Endothelial cell of umbilical vein (primary cell): Measurements from ENCODE around the gene AKAP12. TPM values are rescaled to one million over a fixed set of nuclear protein-coding genes. Genes with fewer than 3 reads are reported as not detected.

Source experiments
- BruUV-seq: library from RNA; stranded (reverse); fragments of 400-500 nt; replicated peaks from 2 replicates; lab custom pipeline; 2021; lab: Mats Ljungman, UMichigan
- CTCF ChIA-PET: fragments of 300-600, 350-600 bp; sonication (Branson Sonifier 250); formaldehyde crosslinking; loops from one replicate; lab custom pipeline; 2021; ENCODE audit warnings: antibody characterized with exemption, inconsistent platforms; lab: Charles Lee
- POLR2A ChIA-PET: fragments of 300-600, 350-600 bp; sonication (Branson Sonifier 250); formaldehyde crosslinking; loops from one replicate; lab custom pipeline; 2021; ENCODE audit warnings: antibody characterized with exemption, inconsistent platforms; lab: Charles Lee
- DNase-seq: peaks from one replicate; pipeline ENCODE4 v3.0.0-alpha.2; 2011; ENCODE audit warnings: low read depth, low spot score
- FAIRE-seq: peaks from 2 replicates; lab custom pipeline; 2011; peaks lifted over from hg19 to GRCh38; lab: Jason Lieb, UNC
- H2AFZ ChIP-seq: 2 replicates; pipeline ENCODE4 v1.6.0; 2012; ENCODE audit warnings: low read depth, low read length, control low read depth, inconsistent platforms
- H3K27ac ChIP-seq: 2 replicates; pipeline ENCODE4 v1.5.1; 2011; ENCODE audit warnings: low read depth, mild to moderate bottlenecking, control low read depth, low read length, moderate library complexity; ENCODE audit not compliant: insufficient read depth
- H3K27me3 ChIP-seq, 2 experiments: 2 replicates each; pipeline versions ENCODE4 v1.6.0 to v1.6.1; 2011; ENCODE audit warnings: low read length in 2 of 2, mixed read lengths in 1 of 2; ENCODE audit not compliant: control insufficient read depth in 2 of 2, insufficient read depth in 2 of 2
- H3K36me3 ChIP-seq, 2 experiments: 2 replicates in 1 of 2; 3 replicates in 1 of 2; pipeline ENCODE4 v1.5.1; 2011; ENCODE audit warnings: low read length in 2 of 2, mild to moderate bottlenecking in 1 of 2, moderate library complexity in 1 of 2; ENCODE audit not compliant: control insufficient read depth in 2 of 2, insufficient read depth in 2 of 2; ENCODE audit errors: extremely low read depth in 1 of 2
- H3K4me1 ChIP-seq: 3 replicates; pipeline ENCODE4 v1.5.1; 2011; ENCODE audit warnings: mild to moderate bottlenecking, low read length; ENCODE audit not compliant: control insufficient read depth, insufficient read depth; ENCODE audit errors: extremely low read depth
- H3K4me2 ChIP-seq: 2 replicates; pipeline ENCODE4 v1.6.1; 2011; ENCODE audit warnings: low read length, control low read depth, mixed read lengths; ENCODE audit not compliant: insufficient read depth
- H3K4me3 ChIP-seq, 3 experiments: fragments of 200-600 bp in 1 of 3; sonication (generic), shearing (Covaris generic) in 1 of 3; replicated peaks in 1 of 3; 2 replicates each; pipeline ENCODE4 v1.5.1; 2011 to 2016; ENCODE audit warnings: control low read depth in 3 of 3, low read length in 3 of 3, mild to moderate bottlenecking in 2 of 3, inconsistent platforms in 1 of 3, low read depth in 1 of 3, moderate library complexity in 1 of 3; ENCODE audit not compliant: insufficient read depth in 1 of 3
- H3K79me2 ChIP-seq: 2 replicates; pipeline ENCODE4 v1.6.0; 2012; ENCODE audit warnings: low read length, inconsistent platforms; ENCODE audit not compliant: control insufficient read depth, insufficient read depth
- H3K9ac ChIP-seq: replicated peaks from 2 replicates; pipeline ENCODE3; 2011; ENCODE audit warnings: low read length, control low read depth; ENCODE audit not compliant: insufficient read depth; ENCODE audit errors: extremely low read depth
- H3K9me1 ChIP-seq: replicated peaks from 3 replicates; pipeline ENCODE4 v1.6.0; 2011; ENCODE audit warnings: mild to moderate bottlenecking, low read length; ENCODE audit not compliant: control insufficient read depth, insufficient read depth; ENCODE audit errors: extremely low read depth
- H3K9me3 ChIP-seq: replicated peaks from 2 replicates; pipeline ENCODE4 v1.5.1; 2012; ENCODE audit warnings: low read length, inconsistent platforms; ENCODE audit not compliant: control insufficient read depth, insufficient read depth
- H4K20me1 ChIP-seq: replicated peaks from 2 replicates; pipeline ENCODE3; 2011; ENCODE audit warnings: mild to moderate bottlenecking, low read length; ENCODE audit not compliant: control insufficient read depth, insufficient read depth; ENCODE audit errors: extremely low read depth
- EZH2 ChIP-seq: IDR thresholded peaks from 2 replicates; pipeline ENCODE4 v1.6.1; 2012; ENCODE audit warnings: borderline replicate concordance, low read depth, mild to moderate bottlenecking, moderate library complexity, low read length, inconsistent platforms; ENCODE audit not compliant: severe bottlenecking
- FOS ChIP-seq: IDR thresholded peaks from 2 replicates; pipeline ENCODE4 v1.6.1; 2011; ENCODE audit warnings: mild to moderate bottlenecking, low read length, moderate library complexity, borderline replicate concordance; ENCODE audit not compliant: insufficient read depth
- GATA2 ChIP-seq: IDR thresholded peaks from 2 replicates; pipeline ENCODE4 v1.7.0; 2011; ENCODE audit warnings: low read depth, mild to moderate bottlenecking, moderate library complexity, mixed read lengths, low read length; ENCODE audit not compliant: insufficient read length, insufficient read depth
- JUN ChIP-seq: IDR thresholded peaks from 2 replicates; pipeline ENCODE4 v1.6.1; 2011; ENCODE audit warnings: borderline replicate concordance, low read depth; ENCODE audit not compliant: insufficient read length, insufficient read depth
- MAX ChIP-seq: IDR thresholded peaks from 2 replicates; pipeline ENCODE4 v1.6.1; 2011; ENCODE audit not compliant: insufficient read depth, insufficient read length
- MYC ChIP-seq: IDR thresholded peaks from one replicate; pipeline ENCODE4 v1.6.1; 2011; ENCODE audit warnings: mild to moderate bottlenecking, low read depth, low read length
- POLR2A ChIP-seq: IDR thresholded peaks from 2 replicates; pipeline ENCODE4 v1.6.1; 2012; ENCODE audit warnings: low read depth, mild to moderate bottlenecking, control low read depth, low read length
- POLR2AphosphoS5 ChIP-seq: IDR thresholded peaks from 2 replicates; pipeline ENCODE4 v1.6.1; 2012; ENCODE audit warnings: low read depth, mild to moderate bottlenecking, control low read depth, low read length, moderate library complexity; ENCODE audit not compliant: insufficient read depth
- dilution Hi-C: fragments of 300-500 bp; cut with MboI; formaldehyde crosslinking; loops from one replicate; pipeline ENCODE4 v1.15.0; 2019; ENCODE audit warnings: low sequenced_read_pairs; ENCODE audit not compliant: extremely low pct_ligation_motif_present
- intact Hi-C: fragments of 100-400 bp; cut with micrococcal nuclease; formaldehyde crosslinking; loops from one replicate; pipeline ENCODE4 v1.10.0; 2022
- polyA plus RNA-seq, 4 experiments: library from polyadenylated mRNA; depleted of rRNA in 3 of 4; stranded (reverse) in 3 of 4; unstranded in 1 of 4; fragments of >200 nt; gene quantifications; 2 replicates each; pipeline versions ENCODE4 v1.2.1 to v1.2.3, GENCODE V29; 2011 to 2012; ENCODE audit warnings: missing spikeins in 1 of 4
- total RNA-seq: library from RNA; stranded (reverse); gene quantifications from 2 replicates; pipeline ENCODE4 v1.2.3, GENCODE V29; 2021
- TF ChIP-seq, protein P1 (sequence below), 2 donors: IDR thresholded peaks; 1 replicate in 1 of 2; 2 replicates in 1 of 2; pipeline ENCODE4 v1.5.1; 2011; ENCODE audit warnings: low read length in 2 of 2, mild to moderate bottlenecking in 2 of 2, moderate library complexity in 2 of 2, control low read depth in 1 of 2, inconsistent platforms in 1 of 2, low read depth in 1 of 2; ENCODE audit not compliant: insufficient read depth in 1 of 2; ENCODE audit errors: extremely low read depth in 1 of 2

AKAP12 gene
- total and polyA plus RNA-seq, 2 donors (not counting 3 experiments of a cell fraction or from before 2014, with no cell fraction given), result 46.9 to 340 TPM

DNA sequence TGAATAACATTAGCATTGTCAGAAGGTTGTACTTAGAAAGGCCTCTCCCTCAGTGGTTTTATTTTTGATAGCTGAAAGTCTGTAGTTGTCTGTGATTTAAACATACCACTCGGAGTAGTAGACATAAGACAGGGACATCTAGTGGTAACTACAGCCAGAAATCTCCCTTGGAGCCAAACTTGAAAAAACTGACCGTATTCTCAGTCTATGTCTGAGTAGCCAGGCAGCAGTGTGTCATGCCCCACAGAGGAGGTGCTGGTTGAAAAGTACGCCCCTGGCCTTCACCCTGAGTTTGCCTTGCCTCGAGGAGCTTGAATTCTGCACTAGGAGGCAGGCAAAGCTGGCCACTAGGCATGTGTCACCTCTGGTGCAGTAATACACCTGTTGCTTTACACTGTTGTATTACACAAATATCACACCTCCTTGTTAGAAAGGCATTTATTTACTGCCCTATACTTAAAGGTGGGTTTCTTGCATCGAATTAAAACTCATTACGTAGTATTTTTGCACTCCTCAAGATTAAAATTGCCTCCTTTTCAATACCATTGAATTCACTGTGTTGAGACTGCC, 130.8 kb downstream of the AKAP12 start:
- FAIRE-seq, result no peak
- BruUV-seq, result no TSS peak
- dilution Hi-C loops, result no loop called here

DNA sequence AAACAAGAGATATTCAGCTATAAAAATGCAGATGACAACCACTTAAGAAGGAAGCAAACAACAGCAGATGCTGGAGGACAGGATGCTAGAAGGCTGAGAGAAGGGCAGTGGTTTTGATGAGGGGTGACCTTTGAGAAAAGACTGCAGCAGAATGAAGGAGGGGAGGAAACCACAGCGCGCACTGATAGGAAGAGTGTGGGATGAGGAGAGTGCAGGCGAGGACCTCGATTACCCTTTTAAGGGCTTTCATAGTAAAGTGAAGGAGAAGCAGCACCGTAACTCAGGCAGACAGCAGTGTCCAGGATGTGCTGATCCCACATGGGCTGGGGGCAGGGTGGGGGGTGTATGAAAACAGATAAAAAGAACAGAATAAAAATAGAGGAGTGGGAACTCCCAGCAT, 132.4 kb downstream of the AKAP12 start:
- no TSS peak for BruUV-seq
- H3K27ac ChIP-seq, result no peak overlapping the region
- H3K36me3 ChIP-seq, result peaks cover 3 to 5% of the 10 kb centered on the region in 2 experiments
- H3K9ac ChIP-seq, result no peak overlapping the region
- DNase-seq (no peak), FAIRE-seq (no peak)
- dilution Hi-C loops, result no loop called here
- no peak for TF ChIP-seq MYC
- no peak for TF ChIP-seq POLR2AphosphoS5
- TF ChIP-seq FOS, result no peak
- no peak for TF ChIP-seq MAX
- no peak for TF ChIP-seq JUN
- TF ChIP-seq, protein P1, sequence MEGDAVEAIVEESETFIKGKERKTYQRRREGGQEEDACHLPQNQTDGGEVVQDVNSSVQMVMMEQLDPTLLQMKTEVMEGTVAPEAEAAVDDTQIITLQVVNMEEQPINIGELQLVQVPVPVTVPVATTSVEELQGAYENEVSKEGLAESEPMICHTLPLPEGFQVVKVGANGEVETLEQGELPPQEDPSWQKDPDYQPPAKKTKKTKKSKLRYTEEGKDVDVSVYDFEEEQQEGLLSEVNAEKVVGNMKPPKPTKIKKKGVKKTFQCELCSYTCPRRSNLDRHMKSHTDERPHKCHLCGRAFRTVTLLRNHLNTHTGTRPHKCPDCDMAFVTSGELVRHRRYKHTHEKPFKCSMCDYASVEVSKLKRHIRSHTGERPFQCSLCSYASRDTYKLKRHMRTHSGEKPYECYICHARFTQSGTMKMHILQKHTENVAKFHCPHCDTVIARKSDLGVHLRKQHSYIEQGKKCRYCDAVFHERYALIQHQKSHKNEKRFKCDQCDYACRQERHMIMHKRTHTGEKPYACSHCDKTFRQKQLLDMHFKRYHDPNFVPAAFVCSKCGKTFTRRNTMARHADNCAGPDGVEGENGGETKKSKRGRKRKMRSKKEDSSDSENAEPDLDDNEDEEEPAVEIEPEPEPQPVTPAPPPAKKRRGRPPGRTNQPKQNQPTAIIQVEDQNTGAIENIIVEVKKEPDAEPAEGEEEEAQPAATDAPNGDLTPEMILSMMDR (IDR thresholded peaks at IDR 0.05; ENCODE audit: extremely low read depth in 1 of 2, insufficient read depth in 1 of 2, low read depth in 1 of 2, low read length in 2 of 2), result no peak
- no peak for TF ChIP-seq EZH2
- TF ChIP-seq GATA2, result no peak
- TF ChIP-seq POLR2A, result no peak
- H3K9me3 ChIP-seq, result no peaks in the 10 kb centered on the region
- H3K9me1 ChIP-seq, result no peaks in the 10 kb centered on the region
- H4K20me1 ChIP-seq, result no peaks in the 10 kb centered on the region
- H3K4me3 ChIP-seq, result no peak overlapping the region
- H2AFZ ChIP-seq, result no peak overlapping the region
- H3K4me2 ChIP-seq, result no peak overlapping the region
- H3K27me3 ChIP-seq, result no peaks in the 10 kb centered on the region
- POLR2A ChIA-PET, result no interaction called here
- H3K4me1 ChIP-seq, result peaks cover 25% of the 10 kb centered on the region
- intact Hi-C loops, result no loop called here
- CTCF ChIA-PET, result interaction anchor here (1.3 kb wide), 1 partner anchor 37 kb away, joined by 8 read pairs; no protein-coding TSS in a partner anchor
- peaks cover 24% of the 10 kb centered on the region for H3K79me2 ChIP-seq

More for the DNA sequence above, 130.8 kb downstream of the AKAP12 start:
- Histone ChIP-seq H3K36me3 (peaks cover 3 to 16% of the 10 kb centered on the region in 2 experiments), H2AFZ (no peak overlapping the region), H3K4me3 (no peak overlapping the region), H3K4me2 (no peak overlapping the region), H3K9me1 (no peaks in the 10 kb centered on the region), H3K79me2 (peaks cover 10% of the 10 kb centered on the region), H3K4me1 (peaks cover 25% of the 10 kb centered on the region), H3K27me3 (no peaks in the 10 kb centered on the region), H3K9me3 (no peaks in the 10 kb centered on the region), H4K20me1 (no peaks in the 10 kb centered on the region), H3K9ac (no peak overlapping the region), H3K27ac (no peak overlapping the region)
- DNase-seq, result peak; percentile 42
- TF ChIP-seq GATA2 (no peak), POLR2A (no peak)
- TF ChIP-seq, protein P1 (IDR thresholded peaks at IDR 0.05; ENCODE audit: extremely low read depth in 1 of 2, insufficient read depth in 1 of 2, low read depth in 1 of 2, low read length in 2 of 2), result peak; percentile 9 to 21
- ChIA-PET POLR2A (no interaction called here), CTCF (interaction anchor here (0.6 to 3.3 kb wide), 13 partner anchors 12 to 553 kb away, joined by 3 to 23 read pairs (median 4); no protein-coding TSS in a partner anchor)
- intact Hi-C loops, result no loop called here
